Right cardiac atrium (tissue), 5 donors: ENCODE data around the gene CHN1. TPM values are rescaled to one million over a fixed set of nuclear protein-coding genes. Genes with fewer than 3 reads are reported as not detected.

Source experiments
- polyA plus RNA-seq: library from polyadenylated mRNA; stranded (reverse); fragments of 200-250 nt; gene quantifications from one replicate; pipeline ENCODE4 v1.2.3, GENCODE V29; 2013
- total RNA-seq, 4 donors: library from RNA; stranded (reverse); fragmentation: NEBNext Ultra II Directional; extraction: Animal tissue kit (Norgen Biotek cat#: 25700); gene quantifications; one replicate each; pipeline ENCODE4 v1.2.1, GENCODE V29; 2021
- donor health status: healthy with polysubstance abuse.
- donor health status: DM: no; HTN: yes; CAD: no.
- donor health status: DM: no; HTN: no; CAD: no.
- donor health status: DM: no; HTN: yes; CAD: no; lungs with severe emphysema.
- donor health status: DM: yes; HTN: yes; CAD: no.

The CHN1 gene
- total and polyA plus RNA-seq, 5 donors = 5.3 to 8.9 (median 7.8) TPM

Other genes with a start within 250 kb of the CHN1 start
- gene CHRNA1, start 240.9 kb downstream of the CHN1 start, total RNA-seq = under 1 TPM in 2 of 4 donors, not detected in 2; 0.20 to 0.57 TPM
- 0.95 TPM for gene CHRNA1, start 240.9 kb downstream of the CHN1 start, polyA plus RNA-seq
- gene ATF2, start 162.8 kb upstream of the CHN1 start, total RNA-seq = 10 to 100 TPM; 27.6 to 39.2 (median 30.9) TPM
- gene ATF2, start 162.8 kb upstream of the CHN1 start, polyA plus RNA-seq = 10.8 TPM
- gene ATP5MC3, start 176.3 kb upstream of the CHN1 start, total RNA-seq = 100 to 1,000 TPM; 737 to 882 (median 842) TPM
- 1,357 TPM for gene ATP5MC3, start 176.3 kb upstream of the CHN1 start, polyA plus RNA-seq